ENCODE measurements around the gene MRTO4. TPM values are rescaled to one million over a fixed set of nuclear protein-coding genes. Genes with fewer than 3 reads are reported as not detected.
"Not testable (repeated sequence)": the region's sequence is repeated elsewhere in the genome, so short reads cannot be mapped to it uniquely, and the experiment has no call there.

The MRTO4 gene
- total RNA-seq, 1 donor = 22.7 TPM

GRCh38 chr1:19262047-19262446, 10.4 kb downstream of the MRTO4 start:
- DNase-seq (ENCODE audit: low read depth) = no peak
- H3K4me3 ChIP-seq (ENCODE audit: low read depth, low read length) = no peak overlapping the region
- TF ChIP-seq CTCF (IDR thresholded peaks at IDR 0.05; ENCODE audit: insufficient read depth, low read length) = no peak

DNA sequence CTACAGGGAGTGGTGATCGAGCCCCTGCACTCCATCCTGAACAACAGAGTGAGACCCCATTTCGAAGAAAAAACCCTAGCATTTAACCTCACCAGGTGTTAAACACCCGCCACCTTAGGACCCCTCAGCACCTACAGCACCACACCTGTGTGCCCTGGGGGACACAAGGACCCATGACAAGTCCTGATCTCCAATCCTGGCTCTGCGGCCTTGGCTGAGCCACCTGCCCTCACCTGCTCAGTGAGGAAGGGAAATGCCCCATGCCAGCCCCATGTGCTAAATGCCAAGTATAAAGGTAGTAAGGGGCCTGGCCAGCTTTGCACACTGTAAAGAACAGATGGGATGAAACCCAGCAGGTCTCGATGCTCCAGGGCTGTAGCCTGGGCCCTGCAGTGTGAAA, 11.1 kb downstream of the MRTO4 start:
- H3K4me3 ChIP-seq (ENCODE audit: low read depth, low read length) = no peak overlapping the region
- TF ChIP-seq CTCF (IDR thresholded peaks at IDR 0.05; ENCODE audit: insufficient read depth, low read length) = no peak
- DNase-seq (ENCODE audit: low read depth) = no peak

DNA sequence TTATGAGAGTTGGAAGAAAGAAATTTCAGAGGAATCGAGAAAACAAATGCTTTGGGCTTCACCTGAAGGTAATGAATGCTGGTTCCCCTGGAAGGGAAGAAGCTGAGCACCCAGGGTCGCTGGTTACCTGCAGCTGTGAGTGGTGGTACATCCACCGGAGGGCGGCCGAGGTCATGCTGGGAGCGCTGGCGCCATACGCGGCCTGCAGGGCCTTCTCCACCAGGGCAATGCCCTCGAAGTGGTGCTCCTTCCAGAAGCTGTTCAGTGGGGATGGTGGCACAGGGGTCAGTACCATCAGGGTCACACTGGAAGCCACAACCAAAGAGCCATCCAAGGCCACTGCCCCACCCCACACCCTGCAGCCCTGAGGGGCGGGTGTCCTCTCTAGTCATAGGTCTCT, 16.8 kb downstream of the MRTO4 start:
- DNase-seq (ENCODE audit: low read depth) = no peak
- no peak overlapping the region for H3K4me3 ChIP-seq (ENCODE audit: low read depth, low read length)
- TF ChIP-seq CTCF (IDR thresholded peaks at IDR 0.05; ENCODE audit: insufficient read depth, low read length) = no peak

DNA sequence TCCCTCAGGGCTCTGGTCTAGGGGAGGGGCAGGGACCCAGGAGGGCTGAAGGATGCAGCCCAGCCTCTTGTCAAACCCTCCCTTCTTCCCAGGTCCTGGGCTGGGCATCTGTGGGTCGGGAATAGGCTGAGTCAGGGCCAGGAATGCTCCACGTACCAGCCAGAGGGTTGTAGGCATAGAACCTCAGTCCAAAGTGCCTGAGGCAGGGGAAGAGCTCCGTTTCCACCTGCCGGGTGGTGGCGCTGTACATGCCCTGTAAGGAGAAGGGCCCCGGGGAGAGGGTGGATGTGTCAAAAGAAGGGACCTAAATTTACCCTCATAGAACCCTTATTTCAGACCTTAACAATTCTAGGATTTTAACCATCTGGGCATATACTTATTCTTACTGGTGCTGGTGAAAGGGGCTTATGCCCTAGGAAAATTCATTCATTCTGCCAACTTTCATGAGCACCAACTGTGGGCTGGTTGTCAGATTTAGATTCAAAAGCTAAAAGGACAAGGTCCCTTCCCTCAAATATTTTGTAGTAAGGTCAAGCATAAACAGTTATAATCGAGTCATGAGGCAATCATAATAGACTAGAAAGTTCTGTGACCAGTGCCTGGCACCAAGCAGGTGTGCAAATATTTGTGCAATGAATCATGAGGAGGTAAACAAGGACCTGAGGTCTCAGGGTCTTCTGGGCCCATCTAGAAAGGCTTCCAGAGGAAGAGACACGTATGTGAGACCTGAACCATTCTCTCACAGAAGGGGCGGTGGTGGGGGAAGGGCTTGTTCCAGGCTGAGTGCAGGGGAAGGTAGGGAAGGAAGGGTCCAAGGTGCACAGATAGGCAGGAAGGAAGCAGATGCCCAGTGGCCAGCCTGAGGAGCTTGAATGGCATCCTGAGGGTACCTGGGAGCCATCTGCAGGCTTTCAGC, 18.1 kb downstream of the MRTO4 start:
- H3K4me3 ChIP-seq (ENCODE audit: low read depth, low read length); DNase-seq (ENCODE audit: low read depth): not testable (repeated sequence)

DNA sequence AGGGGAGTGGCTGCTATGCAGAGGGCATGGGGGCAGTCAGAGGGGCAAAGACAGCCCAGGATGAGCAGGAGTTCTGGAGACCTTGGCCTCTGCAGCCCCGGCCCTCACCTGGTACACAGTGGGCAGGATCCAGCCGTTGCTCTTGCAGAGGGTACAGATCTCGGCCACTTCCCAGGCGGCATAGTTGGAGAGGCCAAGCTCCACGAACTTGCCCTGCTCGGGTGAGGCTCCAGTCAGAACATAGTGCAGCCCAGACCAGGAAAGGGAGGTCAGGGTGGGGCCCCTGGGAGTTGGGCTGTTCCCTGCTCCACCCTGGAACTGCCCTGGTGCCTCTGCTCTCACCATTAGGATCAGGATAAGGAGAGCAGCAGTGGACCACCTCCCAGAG, 18.7 kb downstream of the MRTO4 start:
- not testable (repeated sequence) for H3K4me3 ChIP-seq (ENCODE audit: low read depth, low read length); DNase-seq (ENCODE audit: low read depth)

- no peak for DNase-seq (ENCODE audit: low read depth)
- TF ChIP-seq CTCF (IDR thresholded peaks at IDR 0.05; ENCODE audit: insufficient read depth, low read length) = no peak
- H3K4me3 ChIP-seq (ENCODE audit: low read depth, low read length) = no peak overlapping the region
These were observed 20.5 kb downstream of the MRTO4 start for GRCh38 chr1:19272064-19272463.

DNA sequence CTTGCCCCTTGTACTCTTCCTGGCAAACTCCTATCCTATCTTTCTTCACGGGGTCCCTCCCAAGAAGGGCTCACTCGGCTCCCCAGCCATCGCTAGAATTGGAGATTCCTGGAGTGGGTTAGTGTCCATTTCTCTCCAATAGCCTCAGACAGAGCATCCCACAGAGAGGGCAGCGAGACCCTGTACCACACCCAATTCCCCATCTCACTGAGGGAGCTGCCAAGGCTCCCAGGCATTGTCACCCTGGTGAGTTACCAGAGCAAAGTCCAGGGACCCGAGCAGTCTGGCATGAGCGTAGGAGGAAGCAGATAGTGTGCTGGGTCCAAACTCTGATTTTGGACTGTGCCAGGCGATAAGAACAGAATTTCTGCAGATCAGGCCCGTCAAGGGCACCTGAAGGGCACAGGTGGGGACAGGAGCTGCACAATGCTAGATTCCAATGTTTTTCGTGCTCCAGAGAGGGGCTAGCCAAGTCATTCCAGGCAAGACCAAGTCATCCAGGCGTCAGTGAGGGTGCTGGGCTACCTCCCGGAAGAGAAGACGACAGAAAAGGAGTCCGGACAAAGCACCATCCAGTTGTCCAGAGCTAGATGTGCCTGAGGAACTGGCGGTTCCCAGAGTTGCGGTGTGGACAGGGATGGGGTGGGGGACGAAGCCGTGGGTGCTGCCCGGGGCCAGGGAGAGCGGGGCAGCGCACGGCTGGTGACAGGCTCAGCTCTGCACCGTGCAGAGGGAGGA, 21.7 kb downstream of the MRTO4 start:
- H3K4me3 ChIP-seq (ENCODE audit: low read depth, low read length) = no peak overlapping the region
- TF ChIP-seq CTCF (IDR thresholded peaks at IDR 0.05; ENCODE audit: insufficient read depth, low read length) = no peak
- no peak for DNase-seq (ENCODE audit: low read depth)

DNA sequence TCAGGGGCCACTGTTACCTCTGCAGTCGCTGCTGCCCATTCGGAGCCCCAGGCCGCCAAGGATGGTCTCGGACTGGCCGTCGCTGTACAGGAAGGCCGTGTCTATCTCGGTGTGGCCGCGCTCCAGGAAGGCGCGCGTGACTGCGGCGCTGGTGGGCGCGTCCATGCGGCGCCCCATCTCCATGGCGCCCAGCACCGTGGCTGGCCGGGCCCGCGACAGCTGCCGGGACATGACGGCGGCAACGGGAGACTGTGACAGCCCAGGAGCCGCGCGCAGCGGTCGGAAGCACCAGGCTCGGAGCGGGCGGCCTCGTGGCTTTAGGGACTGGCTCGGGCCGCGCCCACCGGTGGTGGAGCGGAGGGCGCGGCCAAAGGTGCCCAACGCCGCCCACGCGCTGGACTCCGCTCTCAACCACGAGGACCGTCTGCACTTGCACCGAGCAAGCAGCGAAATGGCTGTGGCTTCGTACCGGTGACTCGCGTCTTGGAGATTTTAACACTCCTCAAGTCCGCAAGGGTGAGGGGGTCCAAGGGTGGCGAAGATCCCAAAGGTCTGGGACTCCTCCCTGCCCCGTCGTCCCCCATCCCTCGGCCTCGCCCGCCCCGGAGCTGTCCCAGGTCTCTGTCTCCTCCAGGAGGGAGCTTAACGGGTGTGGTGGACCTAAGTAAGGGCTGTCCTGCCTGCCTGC, 22.4 kb downstream of the MRTO4 start:
- H3K4me3 ChIP-seq (ENCODE audit: low read depth, low read length); DNase-seq (ENCODE audit: low read depth): not testable (repeated sequence)
